IPS-18c (cell line): ENCODE results near the gene TGFBR3L.
"Not testable (repeated sequence)": the region's sequence is repeated elsewhere in the genome, so short reads cannot be mapped to it uniquely, and the experiment has no call there.

Source experiments
- H3K4me3 ChIP-seq: 2 replicates; pipeline ENCODE4 v1.7.0; 2013; ENCODE audit warnings: low read depth, mild to moderate bottlenecking, low read length, moderate library complexity; ENCODE audit not compliant: insufficient read depth
- H3K9me3 ChIP-seq: one replicate; pipeline ENCODE4 v1.6.1; 2013; ENCODE audit warnings: mild to moderate bottlenecking, low read length, moderate library complexity; ENCODE audit not compliant: control insufficient read depth, insufficient read depth

The TGFBR3L gene

GRCh38 chr19:7911508-7912143, 3.0 kb upstream of the TGFBR3L start:
- Histone ChIP-seq H3K9me3 (no peaks in the 10 kb centered on the region), H3K4me3 (no peak overlapping the region)

- Histone ChIP-seq H3K9me3 (no peaks in the 10 kb centered on the region), H3K4me3 (no peak overlapping the region)
Observed at GRCh38 chr19:7912144-7912696, 2.4 kb upstream of the TGFBR3L start.

GRCh38 chr19:7912697-7913564, 1.7 kb upstream of the TGFBR3L start:
- Histone ChIP-seq H3K4me3 (no peak overlapping the region), H3K9me3 (no peaks in the 10 kb centered on the region)

- H3K4me3 ChIP-seq: no peak overlapping the region
Observed at GRCh38 chr19:7913652-7914051, 978 bp upstream of the TGFBR3L start.

GRCh38 chr19:7914099-7914498, 531 bp upstream of the TGFBR3L start:
- no peaks in the 10 kb centered on the region for H3K9me3 ChIP-seq
- no peak overlapping the region for H3K4me3 ChIP-seq

More at GRCh38 chr19:7913652-7914051, 978 bp upstream of the TGFBR3L start:
- no peaks in the 10 kb centered on the region for H3K9me3 ChIP-seq

- Histone ChIP-seq H3K9me3 (no peaks in the 10 kb centered on the region), H3K4me3 (peak overlapping the region; percentile 55; the same call in 1 of the 2 replicates)
Observed at GRCh38 chr19:7915250-7916102, 846 bp downstream of the TGFBR3L start.

- Histone ChIP-seq H3K9me3 (no peaks in the 10 kb centered on the region), H3K4me3 (peak overlapping the region; percentile 55)
Observed at GRCh38 chr19:7916103-7916954, 1.7 kb downstream of the TGFBR3L start.

- peak overlapping the region; percentile 55 for H3K4me3 ChIP-seq
- H3K9me3 ChIP-seq: no peaks in the 10 kb centered on the region
Observed at GRCh38 chr19:7916955-7917266, 2.3 kb downstream of the TGFBR3L start.

- Histone ChIP-seq H3K4me3 (peak overlapping the region; percentile 55), H3K9me3 (no peaks in the 10 kb centered on the region)
Observed at GRCh38 chr19:7917267-7918061, 2.8 kb downstream of the TGFBR3L start.

GRCh38 chr19:7918062-7918614, 3.5 kb downstream of the TGFBR3L start:
- H3K9me3 ChIP-seq: not testable (repeated sequence)
- peak overlapping the region; percentile 55 for H3K4me3 ChIP-seq

GRCh38 chr19:7918615-7919421, 4.2 kb downstream of the TGFBR3L start:
- Histone ChIP-seq H3K4me3 (no peak overlapping the region), H3K9me3 (no peaks in the 10 kb centered on the region)

- Histone ChIP-seq H3K9me3 (no peaks in the 10 kb centered on the region), H3K4me3 (peak within 1 kb of the TSS; percentile 96)
Observed at GRCh38 chr19:7919610-7920518, 5.2 kb downstream of the TGFBR3L start, which contains the start of gene SNAPC2. Gene SNAPC2, plus strand, starts transcription at chr19:7920338. Its CDS starts 29 bp downstream, at chr19:7920367.

GRCh38 chr19:7920519-7921301, 6.1 kb downstream of the TGFBR3L start:
- peak overlapping the region; percentile 96 for H3K4me3 ChIP-seq
- H3K9me3 ChIP-seq: no peaks in the 10 kb centered on the region
